Brain pericyte (primary cell): ENCODE results near the gene CD96.
A peak's percentile ranks its signal among the peaks of the same experiment; 100 is the strongest.
"Not testable (repeated sequence)": the region's sequence is repeated elsewhere in the genome, so short reads cannot be mapped to it uniquely, and the experiment has no call there.

Experiments used
- DNase-seq: peaks from one replicate; pipeline ENCODE4 v3.0.0-alpha.2; 2012; ENCODE audit warnings: low read depth, low spot score

The CD96 gene

GRCh38 chr3:111541911-111542483, at the start of gene CD96:
Gene CD96 (plus strand): TSS chr3:111542197. CDS start chr3:111542249, 52 bp downstream.
- DNase-seq = no peak

- DNase-seq = no peak
Observed at GRCh38 chr3:111493276-111493675, 48.7 kb upstream of the CD96 start.

GRCh38 chr3:111496894-111497559, 45.0 kb upstream of the CD96 start:
- DNase-seq = no peak

GRCh38 chr3:111498022-111498421, 44.0 kb upstream of the CD96 start:
- no peak for DNase-seq

- DNase-seq = no peak
Observed at GRCh38 chr3:111506435-111506834, 35.6 kb upstream of the CD96 start.

GRCh38 chr3:111509308-111509707, 32.7 kb upstream of the CD96 start:
- no peak for DNase-seq

GRCh38 chr3:111517801-111518200, 24.2 kb upstream of the CD96 start:
- DNase-seq = no peak

GRCh38 chr3:111519178-111519855, 22.7 kb upstream of the CD96 start:
- DNase-seq = no peak

- no peak for DNase-seq
Observed at GRCh38 chr3:111521891-111522290, 20.1 kb upstream of the CD96 start.

- DNase-seq = not testable (repeated sequence)
Observed at GRCh38 chr3:111524486-111524885, 17.5 kb upstream of the CD96 start.

- no peak for DNase-seq
Observed at GRCh38 chr3:111531446-111531845, 10.6 kb upstream of the CD96 start.

- DNase-seq = no peak
Observed at GRCh38 chr3:111534701-111535100, 7.3 kb upstream of the CD96 start.

GRCh38 chr3:111538111-111538510, 3.9 kb upstream of the CD96 start:
- no peak for DNase-seq

GRCh38 chr3:111538681-111539083, 3.3 kb upstream of the CD96 start:
- DNase-seq = no peak

GRCh38 chr3:111539351-111540331, 2.4 kb upstream of the CD96 start:
- peak; percentile 13 for DNase-seq

- DNase-seq = no peak
Observed at GRCh38 chr3:111541391-111541790, 606 bp upstream of the CD96 start.

GRCh38 chr3:111542611-111543300, 759 bp downstream of the CD96 start:
- no peak for DNase-seq

GRCh38 chr3:111545349-111545748, 3.4 kb downstream of the CD96 start:
- no peak for DNase-seq

- no peak for DNase-seq
Observed at GRCh38 chr3:111547631-111548030, 5.6 kb downstream of the CD96 start.

GRCh38 chr3:111548092-111548491, 6.1 kb downstream of the CD96 start:
- no peak for DNase-seq

GRCh38 chr3:111548756-111549155, 6.8 kb downstream of the CD96 start:
- no peak for DNase-seq
